Activated CD8-positive, alpha-beta T cell treated with anti-CD3 and anti-CD28 coated beads for 36 hours (primary cell): Measurements from ENCODE around the gene DPP4. TPM values are rescaled to one million over a fixed set of nuclear protein-coding genes. Genes with fewer than 3 reads are reported as not detected.

Experiments
- ATAC-seq: fragments of 200-7000 bp; cut with Tn5 transposase; one replicate; pipeline ENCODE4 v1.10.0; 2021; ENCODE audit warnings: mild to moderate bottlenecking, moderate library complexity
- CTCF ChIA-PET: fragments of 350-600 bp; sonication (Branson Sonifier 250); formaldehyde crosslinking; loops from one replicate; lab custom pipeline; 2021; ENCODE audit warnings: antibody characterized with exemption; lab: Charles Lee
- POLR2A ChIA-PET: fragments of 350-600 bp; sonication (Branson Sonifier 250); formaldehyde crosslinking; loops from one replicate; lab custom pipeline; 2021; ENCODE audit warnings: antibody characterized with exemption; lab: Charles Lee
- DNase-seq: peaks from one replicate; pipeline ENCODE4 v3.0.0-alpha.2; 2020
- H3K27ac Mint-ChIP-seq: one replicate; pipeline ENCODE4 v1.8.0; 2021; ENCODE audit warnings: mild to moderate bottlenecking, mixed read lengths
- H3K27me3 Mint-ChIP-seq: one replicate; pipeline ENCODE4 v1.8.0; 2021; ENCODE audit warnings: mixed read lengths
- H3K36me3 Mint-ChIP-seq: one replicate; pipeline ENCODE4 v1.8.0; 2021; ENCODE audit warnings: low read depth, mixed read lengths
- H3K4me1 Mint-ChIP-seq: one replicate; pipeline ENCODE4 v1.8.0; 2021; ENCODE audit warnings: low read depth, mixed read lengths
- H3K4me3 Mint-ChIP-seq: one replicate; pipeline ENCODE4 v1.8.0; 2021; ENCODE audit warnings: mild to moderate bottlenecking, moderate library complexity, mixed read lengths
- H3K9me3 Mint-ChIP-seq: one replicate; pipeline ENCODE4 v1.8.0; 2021; ENCODE audit warnings: mixed read lengths
- intact Hi-C: fragments of 100-400 bp; cut with micrococcal nuclease; formaldehyde crosslinking; loops from one replicate; pipeline ENCODE4 v1.10.0; 2022
- total RNA-seq, 2 experiments: library from RNA; stranded (reverse); gene quantifications; one replicate each; pipeline ENCODE4 v1.2.3, GENCODE V29; 2021
- TF ChIP-seq, protein P1 (sequence below): fragments of 200-600 bp; IDR thresholded peaks from one replicate; pipeline ENCODE4 v1.8.0; 2022; ENCODE audit warnings: antibody characterized with exemption, mild to moderate bottlenecking

Gene DPP4
- total RNA-seq, 2 experiments from 2014 or later, result 25.9 to 26.4 TPM

DNA sequence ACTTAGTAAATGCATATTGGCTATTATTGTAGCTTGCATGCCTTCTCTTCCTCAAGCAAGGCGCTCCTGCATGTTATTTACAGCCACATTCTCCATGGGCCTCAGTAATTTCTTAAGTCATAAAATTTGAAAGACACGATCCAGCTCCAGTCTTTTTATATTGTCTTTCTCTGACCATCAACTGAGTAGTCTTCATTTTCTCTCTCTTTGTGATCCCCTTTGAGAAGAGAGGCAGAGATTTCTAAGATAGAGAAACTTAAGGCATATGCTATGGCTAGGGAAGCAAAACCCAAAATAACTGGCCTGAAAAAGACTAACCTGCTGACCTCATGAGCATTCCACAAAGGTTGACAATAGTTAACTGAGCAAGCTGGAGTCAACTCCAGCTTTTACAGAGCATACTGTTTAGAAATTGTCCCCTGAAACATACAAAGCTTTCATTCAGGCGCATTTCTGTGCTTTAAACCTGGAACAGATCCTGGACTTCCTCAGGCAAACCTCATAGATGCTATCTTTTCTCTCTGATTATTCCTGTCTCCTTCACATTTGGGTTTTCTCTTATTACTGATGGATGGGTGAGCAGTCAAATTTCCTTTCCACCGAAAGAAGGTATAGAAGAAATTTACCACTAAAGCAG, 4.6 kb downstream of the DPP4 start:
- Mint-ChIP-seq H3K27ac (no peak overlapping the region), H3K4me1 (peaks cover 47% of the 10 kb centered on the region), H3K4me3 (no peak overlapping the region), H3K36me3 (peaks cover 34% of the 10 kb centered on the region), H3K27me3 (no peaks in the 10 kb centered on the region), H3K9me3 (no peaks in the 10 kb centered on the region)
- POLR2A ChIA-PET, result interaction anchor here (0.5 to 5.9 kb wide), 3 partner anchors 9 to 77 kb away, joined by 3 to 65 read pairs (median 4); no protein-coding TSS in a partner anchor
- TF ChIP-seq, protein P1, sequence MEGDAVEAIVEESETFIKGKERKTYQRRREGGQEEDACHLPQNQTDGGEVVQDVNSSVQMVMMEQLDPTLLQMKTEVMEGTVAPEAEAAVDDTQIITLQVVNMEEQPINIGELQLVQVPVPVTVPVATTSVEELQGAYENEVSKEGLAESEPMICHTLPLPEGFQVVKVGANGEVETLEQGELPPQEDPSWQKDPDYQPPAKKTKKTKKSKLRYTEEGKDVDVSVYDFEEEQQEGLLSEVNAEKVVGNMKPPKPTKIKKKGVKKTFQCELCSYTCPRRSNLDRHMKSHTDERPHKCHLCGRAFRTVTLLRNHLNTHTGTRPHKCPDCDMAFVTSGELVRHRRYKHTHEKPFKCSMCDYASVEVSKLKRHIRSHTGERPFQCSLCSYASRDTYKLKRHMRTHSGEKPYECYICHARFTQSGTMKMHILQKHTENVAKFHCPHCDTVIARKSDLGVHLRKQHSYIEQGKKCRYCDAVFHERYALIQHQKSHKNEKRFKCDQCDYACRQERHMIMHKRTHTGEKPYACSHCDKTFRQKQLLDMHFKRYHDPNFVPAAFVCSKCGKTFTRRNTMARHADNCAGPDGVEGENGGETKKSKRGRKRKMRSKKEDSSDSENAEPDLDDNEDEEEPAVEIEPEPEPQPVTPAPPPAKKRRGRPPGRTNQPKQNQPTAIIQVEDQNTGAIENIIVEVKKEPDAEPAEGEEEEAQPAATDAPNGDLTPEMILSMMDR, result no peak
- DNase-seq (no peak), ATAC-seq (no peak)
- intact Hi-C loops, result no loop called here
- CTCF ChIA-PET, result interaction anchor here (1.7 kb wide), 1 partner anchor 9 kb away, joined by 5 read pairs; no protein-coding TSS in a partner anchor

DNA sequence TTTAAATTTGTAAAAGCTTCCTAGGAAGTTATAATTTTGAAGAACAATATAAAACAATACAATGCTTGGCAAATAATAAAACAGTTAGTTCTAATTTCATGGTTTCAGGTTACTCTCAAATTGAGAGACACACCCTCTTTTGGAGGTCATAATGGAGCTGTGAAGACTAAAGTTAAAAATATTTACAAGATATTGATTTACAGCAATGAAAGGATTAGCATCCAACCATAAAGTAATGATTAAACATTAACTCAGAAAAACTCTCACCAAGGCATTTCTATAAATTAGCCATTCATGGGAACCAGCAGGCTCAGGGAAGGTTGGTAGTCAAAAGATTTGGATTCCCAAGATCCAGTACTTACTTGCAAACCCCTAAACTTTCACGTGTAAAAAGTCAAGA, 6.4 kb downstream of the DPP4 start:
- CTCF ChIA-PET, result interaction anchor here (1.3 kb wide), 1 partner anchor 60 kb away, joined by 3 read pairs; no protein-coding TSS in a partner anchor
- DNase-seq, result no peak
- no peak overlapping the region for H3K4me3 Mint-ChIP-seq
- POLR2A ChIA-PET, result interaction anchor here (1.1 to 1.7 kb wide), 2 partner anchors 11 to 114 kb away, joined by 4 read pairs; no protein-coding TSS in a partner anchor
- peaks cover 55% of the 10 kb centered on the region for H3K4me1 Mint-ChIP-seq
- ATAC-seq, result no peak
- H3K27ac Mint-ChIP-seq, result no peak overlapping the region
- H3K36me3 Mint-ChIP-seq, result peaks cover 40% of the 10 kb centered on the region
- TF ChIP-seq, protein P1, result no peak
- no peaks in the 10 kb centered on the region for H3K27me3 Mint-ChIP-seq
- H3K9me3 Mint-ChIP-seq, result no peaks in the 10 kb centered on the region
- intact Hi-C loops, result no loop called here

DNA sequence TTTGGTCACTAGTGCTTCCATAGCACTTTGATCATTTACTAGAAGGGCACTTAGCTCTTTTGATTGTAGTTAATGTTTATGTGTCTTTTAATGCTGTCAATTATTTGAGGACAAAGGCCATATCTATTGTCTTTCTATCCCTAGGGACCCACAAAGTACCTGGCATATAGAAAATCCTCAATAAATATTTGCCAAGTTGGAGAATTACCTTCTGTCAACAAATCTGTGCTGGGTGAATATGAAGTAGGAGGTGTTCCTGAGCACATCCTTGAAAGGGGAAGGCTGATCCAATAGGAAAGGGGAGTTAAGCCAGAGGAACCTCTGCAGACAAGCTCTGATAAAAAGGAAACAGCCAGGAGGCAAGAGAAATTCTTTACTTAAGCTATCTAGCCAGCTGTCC, 8.2 kb downstream of the DPP4 start:
- Mint-ChIP-seq H3K36me3 (peaks cover 37% of the 10 kb centered on the region), H3K4me1 (peaks cover 52% of the 10 kb centered on the region), H3K27ac (no peak overlapping the region), H3K9me3 (no peaks in the 10 kb centered on the region), H3K27me3 (no peaks in the 10 kb centered on the region), H3K4me3 (no peak overlapping the region)
- POLR2A ChIA-PET, result interaction anchor here (1.3 to 10.7 kb wide), 3 partner anchors 6 to 112 kb away, joined by 3 to 65 read pairs (median 4); partner anchors contain the start of gene DPP4
- DNase-seq (no peak), ATAC-seq (no peak)
- intact Hi-C loops, result no loop called here
- TF ChIP-seq, protein P1, result no peak
- CTCF ChIA-PET, result no interaction called here

DNA sequence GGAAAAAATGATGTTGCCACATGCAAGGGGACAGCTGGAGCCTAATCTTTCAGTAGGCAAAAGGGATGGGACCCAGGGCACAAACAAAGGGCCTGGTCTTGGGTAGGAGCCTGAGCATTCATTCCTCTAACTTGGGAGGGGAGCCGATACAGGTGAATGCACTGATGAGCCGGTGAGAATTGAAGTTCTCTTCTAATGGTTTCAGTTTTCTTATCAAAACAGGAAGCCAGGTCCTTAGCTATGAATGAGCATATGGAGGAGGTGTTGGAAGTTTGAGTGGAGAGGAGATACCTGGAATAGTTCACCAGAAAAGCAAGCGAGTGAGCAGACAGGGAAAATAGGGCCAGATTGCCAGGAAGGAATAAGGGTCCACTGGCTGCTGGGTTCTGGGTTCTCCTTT, 10.1 kb downstream of the DPP4 start:
- ChIA-PET CTCF (interaction anchor here (1.5 kb wide), 1 partner anchor 11 kb away, joined by 3 read pairs; no protein-coding TSS in a partner anchor), POLR2A (interaction anchor here (10.7 kb wide), 1 partner anchor 8 kb away, joined by 65 read pairs; the partner anchor contains the start of gene DPP4)
- TF ChIP-seq, protein P1, result no peak
- intact Hi-C loops, result no loop called here
- peak overlapping the region; percentile 48 for H3K4me3 Mint-ChIP-seq
- peaks cover 57% of the 10 kb centered on the region for H3K4me1 Mint-ChIP-seq
- H3K27ac Mint-ChIP-seq, result peak overlapping the region; percentile 79
- H3K9me3 Mint-ChIP-seq, result no peaks in the 10 kb centered on the region
- H3K27me3 Mint-ChIP-seq, result no peaks in the 10 kb centered on the region
- peaks cover 27% of the 10 kb centered on the region for H3K36me3 Mint-ChIP-seq
- DNase-seq (no peak), ATAC-seq (peak; percentile 9)

DNA sequence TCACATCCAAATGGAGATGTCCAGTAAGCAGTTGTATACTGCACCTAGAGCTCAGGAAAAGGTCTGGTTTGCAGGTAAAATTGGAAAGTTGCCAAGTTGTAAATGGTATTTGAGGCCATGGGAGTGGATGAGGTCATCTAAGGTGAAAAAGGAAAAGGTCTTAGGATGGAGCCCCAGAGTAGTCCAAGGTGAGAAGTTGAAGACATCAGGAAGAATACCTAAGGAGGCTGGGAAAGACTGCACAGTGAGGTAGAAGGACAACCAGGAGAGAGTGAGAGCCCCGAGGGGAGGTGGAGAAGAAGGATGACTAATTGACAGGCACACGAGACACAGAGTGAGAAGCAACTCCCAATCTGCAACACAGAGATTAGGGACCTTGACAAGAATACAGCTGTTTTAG, 10.7 kb downstream of the DPP4 start:
- no peaks in the 10 kb centered on the region for H3K9me3 Mint-ChIP-seq
- intact Hi-C loops, result no loop called here
- H3K4me1 Mint-ChIP-seq, result peaks cover 62% of the 10 kb centered on the region
- ChIA-PET POLR2A (interaction anchor here (10.7 kb wide), 1 partner anchor 9 kb away, joined by 65 read pairs; the partner anchor contains the start of gene DPP4), CTCF (no interaction called here)
- TF ChIP-seq, protein P1, result no peak
- peak overlapping the region; percentile 48 for H3K4me3 Mint-ChIP-seq
- ATAC-seq, result peak; percentile 19
- no peak for DNase-seq
- H3K27me3 Mint-ChIP-seq, result no peaks in the 10 kb centered on the region
- peak overlapping the region; percentile 79 for H3K27ac Mint-ChIP-seq
- H3K36me3 Mint-ChIP-seq, result peaks cover 25% of the 10 kb centered on the region
